ENCODE data around the gene PADI3. TPM values are rescaled to one million over a fixed set of nuclear protein-coding genes. Genes with fewer than 3 reads are reported as not detected.

The PADI3 gene
- total RNA-seq, 1 donor from 2014 or later, result not detected

- H3K36me3 Mint-ChIP-seq (ENCODE audit: low read depth, unreplicated experiment), result no peaks in the 10 kb centered on the region
- TF ChIP-seq CTCF (IDR thresholded peaks at IDR 0.05; ENCODE audit: unreplicated experiment), result no peak
- no peaks in the 10 kb centered on the region for H3K27me3 Mint-ChIP-seq (ENCODE audit: unreplicated experiment)
- no peaks in the 10 kb centered on the region for H3K4me1 Mint-ChIP-seq (ENCODE audit: unreplicated experiment)
- no peak for DNase-seq (ENCODE audit: low spot score)
- no peak overlapping the region for H3K4me3 Mint-ChIP-seq (ENCODE audit: unreplicated experiment)
- H3K9me3 Mint-ChIP-seq (ENCODE audit: unreplicated experiment), result no peaks in the 10 kb centered on the region
- no peak overlapping the region for H3K27ac Mint-ChIP-seq (ENCODE audit: unreplicated experiment)
Measured at GRCh38 chr1:17259233-17259873, 10.5 kb downstream of the PADI3 start.

DNA sequence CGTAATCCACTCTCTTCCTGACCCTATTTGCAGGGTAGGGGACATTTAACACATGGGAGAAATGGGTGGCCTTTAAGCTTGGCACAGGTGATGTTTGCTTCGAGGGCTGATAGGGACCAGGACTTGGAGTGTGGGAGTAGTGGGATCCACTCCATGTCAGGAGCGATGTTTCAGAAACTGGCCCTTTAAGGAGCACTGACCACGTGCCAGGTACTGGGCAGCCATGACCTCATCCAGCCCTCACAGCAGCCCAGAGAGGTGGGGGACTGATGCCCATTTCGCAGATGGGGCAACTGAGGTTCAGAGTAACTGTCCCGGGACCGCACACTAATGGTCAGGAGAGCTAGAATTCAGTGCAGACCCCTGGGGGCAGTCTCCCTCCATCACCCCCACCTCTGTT lies 11.4 kb downstream of the PADI3 start:
- no peak for TF ChIP-seq CTCF (IDR thresholded peaks at IDR 0.05; ENCODE audit: unreplicated experiment)
- no peak overlapping the region for H3K4me3 Mint-ChIP-seq (ENCODE audit: unreplicated experiment)
- H3K9me3 Mint-ChIP-seq (ENCODE audit: unreplicated experiment), result no peaks in the 10 kb centered on the region
- H3K27ac Mint-ChIP-seq (ENCODE audit: unreplicated experiment), result no peak overlapping the region
- DNase-seq (ENCODE audit: low spot score), result no peak
- H3K4me1 Mint-ChIP-seq (ENCODE audit: unreplicated experiment), result no peaks in the 10 kb centered on the region
- H3K27me3 Mint-ChIP-seq (ENCODE audit: unreplicated experiment), result no peaks in the 10 kb centered on the region
- H3K36me3 Mint-ChIP-seq (ENCODE audit: low read depth, unreplicated experiment), result no peaks in the 10 kb centered on the region

DNA sequence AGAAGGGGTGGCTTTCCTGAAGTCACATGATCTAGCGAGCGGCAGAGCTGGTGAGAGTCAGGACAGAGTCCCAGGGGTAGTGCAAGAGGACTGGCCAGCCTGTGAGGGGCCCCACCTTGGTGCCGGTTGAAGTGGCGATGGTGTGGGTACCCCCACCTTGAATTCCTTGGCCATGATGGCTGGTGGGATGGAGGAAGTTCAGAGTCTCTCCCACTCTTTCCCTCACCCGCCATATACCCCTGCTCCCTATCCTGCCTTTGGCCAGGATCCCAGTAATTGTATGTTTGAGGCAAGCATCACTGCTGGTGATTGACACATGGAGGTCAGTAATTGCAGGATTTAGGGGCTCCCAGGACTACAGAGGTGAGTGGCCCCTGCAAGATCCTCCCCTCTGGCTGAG lies 11.8 kb downstream of the PADI3 start:
- no peak for TF ChIP-seq CTCF (IDR thresholded peaks at IDR 0.05; ENCODE audit: unreplicated experiment)
- Mint-ChIP-seq H3K36me3 (ENCODE audit: low read depth, unreplicated experiment) (no peaks in the 10 kb centered on the region), H3K27ac (ENCODE audit: unreplicated experiment) (no peak overlapping the region), H3K4me3 (ENCODE audit: unreplicated experiment) (no peak overlapping the region), H3K27me3 (ENCODE audit: unreplicated experiment) (no peaks in the 10 kb centered on the region), H3K4me1 (ENCODE audit: unreplicated experiment) (no peaks in the 10 kb centered on the region), H3K9me3 (ENCODE audit: unreplicated experiment) (no peaks in the 10 kb centered on the region)
- no peak for DNase-seq (ENCODE audit: low spot score)

- H3K27me3 Mint-ChIP-seq (ENCODE audit: unreplicated experiment), result peaks cover 5% of the 10 kb centered on the region
- no peaks in the 10 kb centered on the region for H3K4me1 Mint-ChIP-seq (ENCODE audit: unreplicated experiment)
- TF ChIP-seq CTCF (IDR thresholded peaks at IDR 0.05; ENCODE audit: unreplicated experiment), result no peak
- H3K36me3 Mint-ChIP-seq (ENCODE audit: low read depth, unreplicated experiment), result no peaks in the 10 kb centered on the region
- no peak overlapping the region for H3K4me3 Mint-ChIP-seq (ENCODE audit: unreplicated experiment)
- no peaks in the 10 kb centered on the region for H3K9me3 Mint-ChIP-seq (ENCODE audit: unreplicated experiment)
- DNase-seq (ENCODE audit: low spot score), result no peak
- no peak overlapping the region for H3K27ac Mint-ChIP-seq (ENCODE audit: unreplicated experiment)
Measured at GRCh38 chr1:17263936-17264335, 15.0 kb downstream of the PADI3 start.

- peaks cover 5% of the 10 kb centered on the region for H3K27me3 Mint-ChIP-seq (ENCODE audit: unreplicated experiment)
- H3K4me1 Mint-ChIP-seq (ENCODE audit: unreplicated experiment), result no peaks in the 10 kb centered on the region
- TF ChIP-seq CTCF (IDR thresholded peaks at IDR 0.05; ENCODE audit: unreplicated experiment), result no peak
- H3K4me3 Mint-ChIP-seq (ENCODE audit: unreplicated experiment), result no peak overlapping the region
- DNase-seq (ENCODE audit: low spot score), result no peak
- H3K27ac Mint-ChIP-seq (ENCODE audit: unreplicated experiment), result no peak overlapping the region
- H3K9me3 Mint-ChIP-seq (ENCODE audit: unreplicated experiment), result no peaks in the 10 kb centered on the region
- H3K36me3 Mint-ChIP-seq (ENCODE audit: low read depth, unreplicated experiment), result no peaks in the 10 kb centered on the region
Measured at GRCh38 chr1:17264470-17264869, 15.6 kb downstream of the PADI3 start.
